Ascending aorta (tissue), 2 donors: ENCODE results near the gene AFF3. TPM values are rescaled to one million over a fixed set of nuclear protein-coding genes. Genes with fewer than 3 reads are reported as not detected.

ENCODE experiments used
- DNase-seq, 2 donors: peaks; one replicate each; pipeline ENCODE4 v3.0.0-alpha.2; 2019; ENCODE audit warnings: low spot score in 2 of 2
- H3K27ac ChIP-seq, 2 donors: fragments of 200-600 bp; sonication (generic); one replicate each; pipeline ENCODE4 v1.5.1; 2016 to 2017; ENCODE audit warnings: mild to moderate bottlenecking in 1 of 2
- H3K27me3 ChIP-seq: fragments of 200-600 bp; sonication (generic); one replicate; pipeline ENCODE4 v1.5.1; 2017
- H3K36me3 ChIP-seq, 2 donors: fragments of 200-600 bp; sonication (generic); one replicate each; pipeline ENCODE4 v1.5.1; 2016
- H3K4me1 ChIP-seq, 2 donors: fragments of 200-600 bp; sonication (generic); one replicate each; pipeline ENCODE4 v1.5.1; 2016 to 2017; ENCODE audit warnings: mild to moderate bottlenecking in 1 of 2
- H3K4me3 ChIP-seq, 2 donors: fragments of 200-600 bp; sonication (generic); one replicate each; pipeline ENCODE4 v1.5.1; 2016 to 2017; ENCODE audit warnings: mild to moderate bottlenecking in 1 of 2
- H3K9me3 ChIP-seq, 2 donors: fragments of 200-600 bp; sonication (generic); one replicate each; pipeline ENCODE4 v1.5.1; 2016
- intact Hi-C: fragments of 100-400 bp; cut with DNase I; formaldehyde crosslinking; loops from one replicate; pipeline ENCODE4 v1.15.1; 2023
- total RNA-seq: library from RNA; depleted of rRNA; stranded (reverse); fragments of >200 nt; gene quantifications from one replicate; pipeline ENCODE4 v1.1.0, GENCODE V29; 2016
- TF ChIP-seq, protein P1 (sequence below), 3 experiments: fragments of 200-600 bp in 2 of 3; fragments of 450-650 bp in 1 of 3; sonication (generic) in 2 of 3; IDR thresholded peaks; one replicate each; pipeline ENCODE4 v1.5.1; 2016 to 2019; ENCODE audit warnings: antibody characterized with exemption in 3 of 3, mild to moderate bottlenecking in 1 of 3, moderate library complexity in 1 of 3

AFF3 gene
- total RNA-seq, 1 donor from 2014 or later = 7.1 TPM

GRCh38 chr2:100012561-100012960 is 129.8 kb downstream of the AFF3 start:
- H3K27me3 ChIP-seq = no peaks in the 10 kb centered on the region
- intact Hi-C loops = no loop called here
- H3K4me1 ChIP-seq = peaks cover 0 to 6% of the 10 kb centered on the region in 2 donors

DNA sequence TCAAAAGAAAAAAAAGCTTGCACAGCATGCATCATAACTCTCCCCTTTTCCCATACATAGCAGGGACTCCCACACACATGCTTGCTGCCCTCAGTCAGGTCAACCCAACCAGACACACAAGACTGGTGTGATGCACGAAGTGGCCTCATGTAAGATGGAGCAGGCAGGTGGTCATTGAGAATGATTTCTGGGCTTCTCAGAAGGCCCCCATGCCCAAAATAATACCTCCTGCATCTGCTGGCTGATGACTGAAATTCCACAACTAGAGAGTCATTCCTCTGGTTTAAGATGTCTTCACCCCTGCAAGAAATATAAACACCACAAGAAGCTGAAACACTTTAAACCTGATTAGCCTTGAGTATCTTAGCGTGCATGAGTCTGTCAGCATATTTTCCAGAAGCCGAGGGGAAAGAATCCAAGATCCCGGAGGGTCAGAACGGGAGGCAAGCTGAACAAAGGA is 131.1 kb downstream of the AFF3 start:
- no peak overlapping the region for H3K4me3 ChIP-seq
- TF ChIP-seq, protein P1, sequence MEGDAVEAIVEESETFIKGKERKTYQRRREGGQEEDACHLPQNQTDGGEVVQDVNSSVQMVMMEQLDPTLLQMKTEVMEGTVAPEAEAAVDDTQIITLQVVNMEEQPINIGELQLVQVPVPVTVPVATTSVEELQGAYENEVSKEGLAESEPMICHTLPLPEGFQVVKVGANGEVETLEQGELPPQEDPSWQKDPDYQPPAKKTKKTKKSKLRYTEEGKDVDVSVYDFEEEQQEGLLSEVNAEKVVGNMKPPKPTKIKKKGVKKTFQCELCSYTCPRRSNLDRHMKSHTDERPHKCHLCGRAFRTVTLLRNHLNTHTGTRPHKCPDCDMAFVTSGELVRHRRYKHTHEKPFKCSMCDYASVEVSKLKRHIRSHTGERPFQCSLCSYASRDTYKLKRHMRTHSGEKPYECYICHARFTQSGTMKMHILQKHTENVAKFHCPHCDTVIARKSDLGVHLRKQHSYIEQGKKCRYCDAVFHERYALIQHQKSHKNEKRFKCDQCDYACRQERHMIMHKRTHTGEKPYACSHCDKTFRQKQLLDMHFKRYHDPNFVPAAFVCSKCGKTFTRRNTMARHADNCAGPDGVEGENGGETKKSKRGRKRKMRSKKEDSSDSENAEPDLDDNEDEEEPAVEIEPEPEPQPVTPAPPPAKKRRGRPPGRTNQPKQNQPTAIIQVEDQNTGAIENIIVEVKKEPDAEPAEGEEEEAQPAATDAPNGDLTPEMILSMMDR (IDR thresholded peaks at IDR 0.05) = no peak
- H3K4me1 ChIP-seq = peaks cover 0 to 5% of the 10 kb centered on the region in 2 donors
- H3K9me3 ChIP-seq = no peaks in the 10 kb centered on the region
- no peak for DNase-seq
- peaks cover 0 to 3% of the 10 kb centered on the region in 2 donors for H3K36me3 ChIP-seq
- intact Hi-C loops = no loop called here
- H3K27me3 ChIP-seq = no peaks in the 10 kb centered on the region
- no peak overlapping the region for H3K27ac ChIP-seq

More at GRCh38 chr2:100012561-100012960, 129.8 kb downstream of the AFF3 start:
- H3K4me3 ChIP-seq = no peak overlapping the region
- DNase-seq = no peak
- no peaks in the 10 kb centered on the region for H3K9me3 ChIP-seq
- TF ChIP-seq, protein P1 (IDR thresholded peaks at IDR 0.05) = no peak
- H3K36me3 ChIP-seq = no peaks in the 10 kb centered on the region
- H3K27ac ChIP-seq = no peak overlapping the region

DNA sequence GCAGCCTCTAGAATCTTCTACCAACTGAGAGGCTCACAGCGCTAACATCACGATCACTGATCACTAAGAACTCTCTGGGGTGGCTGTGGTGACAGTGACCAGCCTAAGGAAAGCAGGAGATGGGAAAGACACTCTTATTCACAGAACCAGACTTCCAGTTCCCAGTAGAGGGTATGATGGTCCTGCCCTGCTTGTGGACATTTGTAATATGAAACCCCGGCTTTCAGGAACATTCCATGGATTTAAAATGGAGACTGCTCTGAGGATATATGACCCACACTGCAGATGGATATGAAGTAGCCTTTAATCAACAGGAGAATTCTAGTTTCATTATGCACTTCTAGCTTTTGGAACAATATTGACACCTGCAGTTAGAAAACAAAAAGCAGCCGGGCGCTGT is 131.8 kb downstream of the AFF3 start:
- TF ChIP-seq, protein P1 (IDR thresholded peaks at IDR 0.05) = no peak
- no peak overlapping the region for H3K27ac ChIP-seq
- peaks cover 0 to 3% of the 10 kb centered on the region in 2 donors for H3K36me3 ChIP-seq
- no peaks in the 10 kb centered on the region for H3K27me3 ChIP-seq
- H3K9me3 ChIP-seq = no peaks in the 10 kb centered on the region
- DNase-seq = no peak
- peaks cover 0 to 5% of the 10 kb centered on the region in 2 donors for H3K4me1 ChIP-seq
- no peak overlapping the region for H3K4me3 ChIP-seq
- intact Hi-C loops = no loop called here

DNA sequence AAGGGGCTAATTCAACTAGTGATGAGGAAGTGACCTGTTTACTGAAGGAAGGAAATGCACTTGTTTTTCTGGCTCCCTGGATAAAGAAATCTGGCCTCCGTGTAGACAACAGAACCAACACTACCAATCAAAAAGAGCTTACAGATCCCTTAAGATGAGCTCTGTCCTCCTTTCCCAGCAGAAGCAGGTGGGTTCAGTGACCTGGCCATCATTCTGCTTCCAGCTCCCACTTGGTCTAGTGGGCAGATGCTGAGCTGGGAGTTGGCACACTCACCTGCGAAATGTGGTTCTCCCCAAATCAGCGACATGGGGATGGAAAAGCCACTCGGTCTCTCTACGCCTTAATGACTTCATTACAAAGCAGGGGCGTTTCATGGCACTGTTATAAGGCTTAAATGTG is 132.6 kb downstream of the AFF3 start:
- DNase-seq = no peak
- peaks cover 0 to 5% of the 10 kb centered on the region in 2 donors for H3K4me1 ChIP-seq
- no peak overlapping the region for H3K27ac ChIP-seq
- H3K27me3 ChIP-seq = no peaks in the 10 kb centered on the region
- no peaks in the 10 kb centered on the region for H3K9me3 ChIP-seq
- peaks cover 0 to 3% of the 10 kb centered on the region in 2 donors for H3K36me3 ChIP-seq
- TF ChIP-seq, protein P1 (IDR thresholded peaks at IDR 0.05) = no peak
- H3K4me3 ChIP-seq = no peak overlapping the region
- intact Hi-C loops = no loop called here

GRCh38 chr2:100008956-100009355 is 133.4 kb downstream of the AFF3 start:
- no peak overlapping the region for H3K4me3 ChIP-seq
- TF ChIP-seq, protein P1 (IDR thresholded peaks at IDR 0.05) = no peak
- intact Hi-C loops = no loop called here
- H3K9me3 ChIP-seq = no peaks in the 10 kb centered on the region
- H3K27ac ChIP-seq = no peak overlapping the region
- peaks cover 0 to 3% of the 10 kb centered on the region in 2 donors for H3K36me3 ChIP-seq
- H3K27me3 ChIP-seq = no peaks in the 10 kb centered on the region
- DNase-seq = no peak
- H3K4me1 ChIP-seq = peaks cover 0 to 5% of the 10 kb centered on the region in 2 donors

DNA sequence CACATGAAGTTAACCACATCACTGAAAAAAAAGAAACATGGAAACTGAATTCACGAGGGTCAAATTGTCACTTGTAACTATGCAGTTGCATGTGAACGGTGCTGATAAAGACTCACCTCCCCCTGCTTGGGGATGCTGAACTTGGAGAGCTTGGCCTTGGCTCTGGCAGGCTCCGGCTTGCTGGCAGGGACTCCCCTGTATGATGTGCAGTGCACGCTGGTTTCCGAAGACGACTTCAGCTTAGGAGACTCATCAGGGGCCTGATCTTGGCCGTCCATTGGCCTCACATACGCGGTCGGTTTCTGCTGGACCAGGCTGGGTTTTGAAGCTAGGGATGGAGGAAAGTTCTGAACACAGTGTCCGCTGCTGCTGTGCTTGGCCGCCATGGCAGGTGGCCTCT is 135.9 kb downstream of the AFF3 start:
- no peak overlapping the region for H3K27ac ChIP-seq
- H3K4me3 ChIP-seq = no peak overlapping the region
- no peak for DNase-seq
- TF ChIP-seq, protein P1 (IDR thresholded peaks at IDR 0.05) = no peak
- no peaks in the 10 kb centered on the region for H3K4me1 ChIP-seq
- H3K9me3 ChIP-seq = no peaks in the 10 kb centered on the region
- intact Hi-C loops = no loop called here
- H3K27me3 ChIP-seq = no peaks in the 10 kb centered on the region
- peaks cover 0 to 3% of the 10 kb centered on the region in 2 donors for H3K36me3 ChIP-seq
